Gastroesophageal sphincter (tissue), 4 donors: ENCODE results near the gene WDR93. TPM values are rescaled to one million over a fixed set of nuclear protein-coding genes. Genes with fewer than 3 reads are reported as not detected.

Experiments
- ATAC-seq: fragments of 150-250 bp; one replicate; pipeline ENCODE4 v1.9.1; 2016; ENCODE audit warnings: mild to moderate bottlenecking, moderate library complexity
- H3K27ac ChIP-seq, 4 donors: fragments of 200-600 bp; sonication (generic) in 3 of 4; 1 replicate in 3 of 4; 2 replicates in 1 of 4; pipeline ENCODE4 v1.5.1; 2016 to 2019
- H3K27me3 ChIP-seq: fragments of 200-600 bp; sonication (generic); one replicate; pipeline ENCODE4 v1.5.1; 2019
- H3K36me3 ChIP-seq, 2 donors: fragments of 200-600 bp; sonication (generic); one replicate each; pipeline ENCODE4 v1.5.1; 2019; ENCODE audit warnings: control low read depth in 1 of 2
- H3K4me1 ChIP-seq, 3 donors: fragments of 200-600 bp; sonication (generic); 1 replicate in 2 of 3; 2 replicates in 1 of 3; pipeline ENCODE4 v1.5.1; 2016 to 2019; ENCODE audit warnings: control low read depth in 2 of 3
- H3K4me3 ChIP-seq, 2 donors: fragments of 200-600 bp; sonication (generic); one replicate each; pipeline ENCODE4 v1.5.1; 2019; ENCODE audit warnings: mild to moderate bottlenecking in 1 of 2, moderate library complexity in 1 of 2
- H3K9me3 ChIP-seq, 3 donors: fragments of 200-600 bp; sonication (generic); one replicate each; pipeline ENCODE4 v1.5.1; 2017 to 2019; ENCODE audit warnings: control low read depth in 2 of 3
- CTCF ChIP-seq, 4 experiments: fragments of 200-600 bp in 2 of 4; fragments of 450-650 bp in 2 of 4; sonication (generic) in 1 of 4; IDR thresholded peaks; one replicate each; pipeline ENCODE4 v1.5.1; 2017 to 2019; ENCODE audit warnings: antibody characterized with exemption in 4 of 4, mild to moderate bottlenecking in 2 of 4, moderate library complexity in 2 of 4
- EP300 ChIP-seq: sonication (generic); formaldehyde crosslinking; IDR thresholded peaks from one replicate; pipeline ENCODE4 v1.6.1; 2017; ENCODE audit warnings: antibody characterized with exemption, mild to moderate bottlenecking
- POLR2A ChIP-seq, 2 donors: fragments of 450-650 bp; IDR thresholded peaks; one replicate each; pipeline ENCODE4 v1.6.1; 2017; ENCODE audit warnings: antibody characterized with exemption in 2 of 2, mild to moderate bottlenecking in 2 of 2, moderate library complexity in 1 of 2
- POLR2AphosphoS5 ChIP-seq: sonication (generic); formaldehyde crosslinking; IDR thresholded peaks from one replicate; pipeline ENCODE4 v1.6.1; 2017; ENCODE audit warnings: antibody characterized with exemption
- WGBS, 2 donors: methylation state at CpG; one replicate each; pipeline ENCODE4 v1.1.5; 2018; ENCODE audit warnings: low coverage in 1 of 2; 5-methylcytosine and 5-hydroxymethylcytosine counted together
- total RNA-seq, 4 donors: library from RNA; depleted of rRNA; stranded (reverse); fragments of >200 nt; gene quantifications; one replicate each; pipeline ENCODE4 v1.1.0, GENCODE V29; 2016

Gene WDR93
- total RNA-seq, 4 donors from 2014 or later: 0.15 TPM; not detected in 3

- Histone ChIP-seq H3K36me3 (no peaks in the 10 kb centered on the region), H3K4me3 (peak overlapping the region in 1 of 2 donors; percentile 51), H3K9me3 (no peaks in the 10 kb centered on the region), H3K4me1 (peaks cover 0 to 16% (median 9%) of the 10 kb centered on the region in 3 donors), H3K27me3 (no peaks in the 10 kb centered on the region), H3K27ac (peak overlapping the region in 1 of 4 donors; percentile 72)
- WGBS, 2 donors: 68% methylated on average over 8 of the region's 14 CpGs; no CpG with 5 or more reads in 1 of the 2 donors
- ATAC-seq: no peak
- TF ChIP-seq POLR2A (IDR thresholded peaks at IDR 0.05): no peak
- TF ChIP-seq POLR2AphosphoS5: no peak
- TF ChIP-seq CTCF (IDR thresholded peaks at IDR 0.05): no peak
- no peak for TF ChIP-seq EP300
Measured at GRCh38 chr15:89775815-89776214, 85.2 kb downstream of the WDR93 start.

DNA sequence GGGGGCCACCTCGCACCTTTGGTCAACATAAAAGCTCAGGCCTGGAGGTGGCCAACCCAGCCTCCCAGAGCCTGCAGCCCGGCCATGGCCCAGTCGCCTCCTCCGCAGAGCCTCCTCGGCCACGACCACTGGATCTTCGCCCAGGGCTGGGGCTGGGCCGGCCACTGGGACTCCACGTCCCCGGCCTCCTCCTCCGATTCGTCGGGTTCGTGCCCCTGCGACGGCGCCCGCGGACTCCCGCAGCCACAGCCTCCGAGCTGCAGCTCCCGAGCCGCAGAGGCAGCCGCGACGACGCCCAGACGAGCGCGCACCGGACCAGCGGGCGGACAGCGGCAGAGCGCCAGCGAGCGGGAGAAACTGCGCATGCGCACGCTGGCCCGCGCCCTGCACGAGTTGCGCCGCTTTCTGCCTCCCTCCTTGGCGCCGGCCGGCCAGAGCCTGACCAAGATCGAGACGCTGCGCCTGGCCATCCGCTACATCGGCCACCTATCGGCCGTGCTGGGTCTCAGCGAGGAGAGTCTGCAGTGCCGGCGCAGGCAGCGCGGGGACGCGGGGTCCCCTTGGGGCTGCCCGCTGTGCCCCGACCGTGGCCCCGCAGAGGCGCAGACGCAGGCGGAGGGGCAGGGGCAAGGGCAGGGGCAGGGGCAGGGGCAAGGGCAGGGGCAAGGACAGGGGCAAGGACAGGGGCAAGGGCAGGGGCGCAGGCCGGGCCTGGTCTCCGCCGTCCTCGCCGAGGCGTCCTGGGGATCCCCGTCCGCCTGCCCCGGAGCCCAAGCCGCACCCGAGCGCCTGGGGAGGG, 85.9 kb downstream of the WDR93 start, which contains the start of gene MESP2:
MESP2 (plus strand) TSS at position 59 of the 799 bp plus-strand sequence; CDS start at position 85, 26 bp downstream.
- Histone ChIP-seq H3K9me3 (no peaks in the 10 kb centered on the region), H3K27ac (peak within 1 kb of the TSS in 3 of 4 donors; percentile 40 to 72 (median 43)), H3K36me3 (no peaks in the 10 kb centered on the region), H3K4me1 (peaks cover 0 to 16% (median 9%) of the 10 kb centered on the region in 3 donors), H3K4me3 (peak within 1 kb of the TSS; percentile 21 to 51), H3K27me3 (no peaks in the 10 kb centered on the region)
- TF ChIP-seq POLR2AphosphoS5 (no peak), CTCF (IDR thresholded peaks at IDR 0.05) (peak in 3 of 4 experiments; percentile 57 to 73 (median 69))
- 10% methylated on average over 2 of the region's 82 CpGs; no CpG with 5 or more reads in 1 of the 2 donors for WGBS, 2 donors
- peak; percentile 95 for ATAC-seq

- TF ChIP-seq POLR2AphosphoS5 (no peak), EP300 (no peak), CTCF (IDR thresholded peaks at IDR 0.05) (no peak), POLR2A (IDR thresholded peaks at IDR 0.05) (no peak)
- H3K27me3 ChIP-seq: no peaks in the 10 kb centered on the region
- no peaks in the 10 kb centered on the region for H3K36me3 ChIP-seq
- peak overlapping the region in 1 of 4 donors; percentile 72 for H3K27ac ChIP-seq
- no peaks in the 10 kb centered on the region for H3K9me3 ChIP-seq
- 70 to 80% methylated on average over 1 to 5 of the region's 25 CpGs for WGBS, 2 donors
- peak overlapping the region in 1 of 2 donors; percentile 51 for H3K4me3 ChIP-seq
- ATAC-seq: no peak
- H3K4me1 ChIP-seq: peaks cover 0 to 16% (median 9%) of the 10 kb centered on the region in 3 donors
Measured at GRCh38 chr15:89777073-89777751, 86.6 kb downstream of the WDR93 start.

DNA sequence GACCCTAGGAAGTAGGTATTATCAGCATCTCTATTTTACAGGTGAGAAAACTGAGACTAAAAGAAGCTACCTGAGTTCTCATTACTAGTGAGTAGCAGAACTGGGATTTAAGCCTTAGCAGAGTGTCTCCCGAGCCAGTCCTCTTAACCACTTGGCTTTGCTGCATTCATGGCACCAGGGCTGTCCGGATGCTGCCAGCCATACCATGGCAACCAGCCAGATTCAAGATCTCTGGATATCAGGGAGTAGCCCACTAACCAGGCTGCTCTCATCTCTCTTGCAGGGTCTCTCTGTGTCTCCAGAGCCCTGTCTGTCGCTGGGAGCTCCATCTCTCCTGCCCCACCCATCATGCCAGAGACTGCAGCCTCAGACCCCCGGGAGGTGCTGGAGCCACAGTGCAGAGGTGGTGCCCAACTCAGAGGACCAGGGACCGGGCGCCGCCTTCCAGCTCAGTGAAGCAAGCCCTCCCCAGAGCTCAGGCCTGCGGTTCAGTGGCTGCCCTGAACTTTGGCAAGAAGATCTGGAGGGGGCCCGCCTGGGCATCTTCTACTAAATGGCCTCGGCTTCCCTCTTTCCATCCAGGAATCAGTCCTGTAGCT, 87.3 kb downstream of the WDR93 start:
- Histone ChIP-seq H3K36me3 (no peaks in the 10 kb centered on the region), H3K9me3 (no peaks in the 10 kb centered on the region), H3K4me1 (peaks cover 0 to 16% (median 9%) of the 10 kb centered on the region in 3 donors), H3K4me3 (no peak overlapping the region), H3K27me3 (no peaks in the 10 kb centered on the region), H3K27ac (no peak overlapping the region)
- TF ChIP-seq POLR2A (IDR thresholded peaks at IDR 0.05) (no peak), EP300 (no peak), POLR2AphosphoS5 (no peak), CTCF (IDR thresholded peaks at IDR 0.05) (no peak)
- WGBS, 2 donors: 74% methylated on average over 4 of the region's 10 CpGs; no CpG with 5 or more reads in 1 of the 2 donors
- ATAC-seq: no peak
